Activated CD4-positive, alpha-beta T cell treated with anti-CD3 and anti-CD28 coated beads for 36 hours (primary cell): Measurements from ENCODE around the gene DNER. TPM values are rescaled to one million over a fixed set of nuclear protein-coding genes. Genes with fewer than 3 reads are reported as not detected.
"Not testable (repeated sequence)": the region's sequence is repeated elsewhere in the genome, so short reads cannot be mapped to it uniquely, and the experiment has no call there.

Experiments
- ATAC-seq: fragments of 200-7000 bp; cut with Tn5 transposase; one replicate; pipeline ENCODE4 v1.10.0; 2021; ENCODE audit warnings: mild to moderate bottlenecking, moderate library complexity
- CTCF ChIA-PET: fragments of 350-600 bp; sonication (Branson Sonifier 250); formaldehyde crosslinking; loops from one replicate; lab custom pipeline; 2021; ENCODE audit warnings: antibody characterized with exemption; lab: Charles Lee
- POLR2A ChIA-PET: fragments of 350-600 bp; sonication (Branson Sonifier 250); formaldehyde crosslinking; loops from one replicate; lab custom pipeline; 2021; ENCODE audit warnings: antibody characterized with exemption, inconsistent platforms; lab: Charles Lee
- DNase-seq: peaks from one replicate; pipeline ENCODE4 v3.0.0-alpha.2; 2020
- H3K27ac Mint-ChIP-seq: one replicate; pipeline ENCODE4 v1.8.0; 2021; ENCODE audit warnings: mixed read lengths
- H3K27me3 Mint-ChIP-seq: one replicate; pipeline ENCODE4 v1.8.0; 2021; ENCODE audit warnings: mixed read lengths
- H3K36me3 Mint-ChIP-seq: one replicate; pipeline ENCODE4 v1.8.0; 2021; ENCODE audit warnings: low read depth, mixed read lengths
- H3K4me1 Mint-ChIP-seq: one replicate; pipeline ENCODE4 v1.8.0; 2021; ENCODE audit warnings: mixed read lengths
- H3K4me3 Mint-ChIP-seq: one replicate; pipeline ENCODE4 v1.8.0; 2021; ENCODE audit warnings: mild to moderate bottlenecking, moderate library complexity, mixed read lengths
- H3K9me3 Mint-ChIP-seq: one replicate; pipeline ENCODE4 v1.8.0; 2021; ENCODE audit warnings: low read depth, mixed read lengths
- intact Hi-C, 2 experiments: fragments of 100-400 bp; cut with DNase I in 1 of 2; cut with micrococcal nuclease in 1 of 2; formaldehyde crosslinking; loops; one replicate each; pipeline versions ENCODE4 v1.14.2 to v1.15.1; 2022 to 2024; cut with DNase I, micrococcal nuclease
- total RNA-seq, 2 experiments: library from RNA; stranded (reverse); gene quantifications; one replicate each; pipeline ENCODE4 v1.2.3, GENCODE V29; 2021

Gene DNER
- total RNA-seq, 2 experiments from 2014 or later = not detected

- intact Hi-C loops = no loop called here
- no peaks in the 10 kb centered on the region for H3K4me1 Mint-ChIP-seq
- ATAC-seq (no peak), DNase-seq (no peak)
- H3K9me3 Mint-ChIP-seq = no peaks in the 10 kb centered on the region
- ChIA-PET POLR2A (no interaction called here), CTCF (no interaction called here)
- no peak overlapping the region for H3K4me3 Mint-ChIP-seq
- peaks cover 4% of the 10 kb centered on the region for H3K27me3 Mint-ChIP-seq
- H3K36me3 Mint-ChIP-seq = no peaks in the 10 kb centered on the region
- H3K27ac Mint-ChIP-seq = no peak overlapping the region
Measured at GRCh38 chr2:229640636-229641035, 73.7 kb downstream of the DNER start.

- intact Hi-C loops = no loop called here
- no peak for DNase-seq
- no peak for ATAC-seq
- H3K4me1 Mint-ChIP-seq = no peaks in the 10 kb centered on the region
- no peaks in the 10 kb centered on the region for H3K9me3 Mint-ChIP-seq
- H3K27ac Mint-ChIP-seq = no peak overlapping the region
- H3K36me3 Mint-ChIP-seq = no peaks in the 10 kb centered on the region
- POLR2A ChIA-PET = no interaction called here
- peaks cover 13% of the 10 kb centered on the region for H3K27me3 Mint-ChIP-seq
- CTCF ChIA-PET = interaction anchor here (0.5 to 0.8 kb wide), 3 partner anchors 23 to 1774 kb away, joined by 3 to 5 read pairs (median 3); no protein-coding TSS in a partner anchor
- no peak overlapping the region for H3K4me3 Mint-ChIP-seq
Measured at GRCh38 chr2:229636571-229636970, 77.8 kb downstream of the DNER start.

- peaks cover 16% of the 10 kb centered on the region for H3K27me3 Mint-ChIP-seq
- H3K4me1 Mint-ChIP-seq = no peaks in the 10 kb centered on the region
- intact Hi-C loops = no loop called here
- no peaks in the 10 kb centered on the region for H3K9me3 Mint-ChIP-seq
- ATAC-seq = no peak
- ChIA-PET POLR2A (no interaction called here), CTCF (no interaction called here)
- no peak overlapping the region for H3K4me3 Mint-ChIP-seq
- no peak for DNase-seq
- H3K27ac Mint-ChIP-seq = no peak overlapping the region
- H3K36me3 Mint-ChIP-seq = no peaks in the 10 kb centered on the region
Measured at GRCh38 chr2:229635371-229635680, 79.0 kb downstream of the DNER start.

- DNase-seq = no peak
- ChIA-PET POLR2A (no interaction called here), CTCF (no interaction called here)
- no peaks in the 10 kb centered on the region for H3K36me3 Mint-ChIP-seq
- no peaks in the 10 kb centered on the region for H3K4me1 Mint-ChIP-seq
- no peak overlapping the region for H3K27ac Mint-ChIP-seq
- H3K9me3 Mint-ChIP-seq = no peaks in the 10 kb centered on the region
- no peak for ATAC-seq
- H3K4me3 Mint-ChIP-seq = no peak overlapping the region
- intact Hi-C loops = no loop called here
- peaks cover 16% of the 10 kb centered on the region for H3K27me3 Mint-ChIP-seq
Measured at GRCh38 chr2:229634601-229635370, 79.6 kb downstream of the DNER start.

- intact Hi-C loops = no loop called here
Measured at GRCh38 chr2:229633556-229633955, 80.8 kb downstream of the DNER start.

GRCh38 chr2:229629039-229629438, 85.3 kb downstream of the DNER start:
- Mint-ChIP-seq H3K4me3 (no peak overlapping the region), H3K27me3 (peaks cover 18% of the 10 kb centered on the region), H3K4me1 (no peaks in the 10 kb centered on the region), H3K27ac (no peak overlapping the region), H3K36me3 (no peaks in the 10 kb centered on the region), H3K9me3 (no peaks in the 10 kb centered on the region)
- DNase-seq (no peak), ATAC-seq (no peak)
- POLR2A ChIA-PET = no interaction called here
- CTCF ChIA-PET = no interaction called here
- intact Hi-C loops = no loop called here

More at GRCh38 chr2:229633556-229633955, 80.8 kb downstream of the DNER start:
- Mint-ChIP-seq H3K27ac (no peak overlapping the region), H3K4me1 (no peaks in the 10 kb centered on the region), H3K9me3 (no peaks in the 10 kb centered on the region), H3K36me3 (no peaks in the 10 kb centered on the region), H3K27me3 (peaks cover 19% of the 10 kb centered on the region), H3K4me3 (no peak overlapping the region)
- ChIA-PET POLR2A (no interaction called here), CTCF (no interaction called here)
- no peak for ATAC-seq
- DNase-seq = no peak

GRCh38 chr2:229627728-229628127, 86.6 kb downstream of the DNER start:
- H3K36me3 Mint-ChIP-seq = no peaks in the 10 kb centered on the region
- intact Hi-C loops = no loop called here
- no peaks in the 10 kb centered on the region for H3K4me1 Mint-ChIP-seq
- no peak for DNase-seq
- no peak overlapping the region for H3K27ac Mint-ChIP-seq
- peaks cover 21% of the 10 kb centered on the region for H3K27me3 Mint-ChIP-seq
- CTCF ChIA-PET = no interaction called here
- no peaks in the 10 kb centered on the region for H3K9me3 Mint-ChIP-seq
- POLR2A ChIA-PET = no interaction called here
- ATAC-seq = no peak
- H3K4me3 Mint-ChIP-seq = no peak overlapping the region

- DNase-seq (no peak), ATAC-seq (no peak)
- no peak overlapping the region for H3K27ac Mint-ChIP-seq
- intact Hi-C loops = no loop called here
- no peak overlapping the region for H3K4me3 Mint-ChIP-seq
- no peaks in the 10 kb centered on the region for H3K36me3 Mint-ChIP-seq
- no peaks in the 10 kb centered on the region for H3K9me3 Mint-ChIP-seq
- no peaks in the 10 kb centered on the region for H3K4me1 Mint-ChIP-seq
- ChIA-PET POLR2A (no interaction called here), CTCF (no interaction called here)
- H3K27me3 Mint-ChIP-seq = peaks cover 15% of the 10 kb centered on the region
Measured at GRCh38 chr2:229622495-229623355, 91.6 kb downstream of the DNER start.

GRCh38 chr2:229620759-229621158, 93.6 kb downstream of the DNER start:
- no peak for ATAC-seq
- ChIA-PET POLR2A (no interaction called here), CTCF (no interaction called here)
- Mint-ChIP-seq H3K9me3 (no peaks in the 10 kb centered on the region), H3K36me3 (no peaks in the 10 kb centered on the region), H3K4me1 (no peaks in the 10 kb centered on the region), H3K27me3 (peaks cover 15% of the 10 kb centered on the region), H3K27ac (no peak overlapping the region), H3K4me3 (no peak overlapping the region)
- intact Hi-C loops = no loop called here
- DNase-seq = no peak

- H3K27ac Mint-ChIP-seq = no peak overlapping the region
- H3K9me3 Mint-ChIP-seq = no peaks in the 10 kb centered on the region
- H3K4me3 Mint-ChIP-seq = no peak overlapping the region
- ChIA-PET CTCF (no interaction called here), POLR2A (no interaction called here)
- ATAC-seq = no peak
- no peaks in the 10 kb centered on the region for H3K4me1 Mint-ChIP-seq
- DNase-seq = no peak
- H3K27me3 Mint-ChIP-seq = peaks cover 11% of the 10 kb centered on the region
- H3K36me3 Mint-ChIP-seq = no peaks in the 10 kb centered on the region
- intact Hi-C loops = no loop called here
Measured at GRCh38 chr2:229620289-229620688, 94.1 kb downstream of the DNER start.

- POLR2A ChIA-PET = no interaction called here
- no peaks in the 10 kb centered on the region for H3K36me3 Mint-ChIP-seq
- no peak for ATAC-seq
- intact Hi-C loops = no loop called here
- H3K9me3 Mint-ChIP-seq = no peaks in the 10 kb centered on the region
- CTCF ChIA-PET = no interaction called here
- DNase-seq = no peak
- no peak overlapping the region for H3K27ac Mint-ChIP-seq
- no peak overlapping the region for H3K4me3 Mint-ChIP-seq
- no peaks in the 10 kb centered on the region for H3K4me1 Mint-ChIP-seq
- H3K27me3 Mint-ChIP-seq = peaks cover 2% of the 10 kb centered on the region
Measured at GRCh38 chr2:229616433-229616832, 97.9 kb downstream of the DNER start.

GRCh38 chr2:229614021-229614420, 100.3 kb downstream of the DNER start:
- H3K9me3 Mint-ChIP-seq, H3K36me3 Mint-ChIP-seq, H3K27me3 Mint-ChIP-seq, H3K27ac Mint-ChIP-seq, H3K4me3 Mint-ChIP-seq, intact Hi-C loops, DNase-seq, ATAC-seq, POLR2A ChIA-PET, H3K4me1 Mint-ChIP-seq: not testable (repeated sequence)
- CTCF ChIA-PET = interaction anchor here (1.4 kb wide), 1 partner anchor 22 kb away, joined by 3 read pairs; no protein-coding TSS in a partner anchor
